Fibroblast of the aortic adventitia (primary cell): Measurements from ENCODE around the gene ARHGAP26. TPM values are rescaled to one million over a fixed set of nuclear protein-coding genes. Genes with fewer than 3 reads are reported as not detected.
A peak's percentile ranks its signal among the peaks of the same experiment; 100 is the strongest.

Experiments
- DNase-seq: peaks from one replicate; pipeline ENCODE4 v3.0.0-alpha.2; 2010; ENCODE audit warnings: low read depth
- H3K4me3 ChIP-seq: 2 replicates; pipeline ENCODE4 v1.5.1; 2011; ENCODE audit warnings: low read depth, mild to moderate bottlenecking, control low read depth, low read length, moderate library complexity
- total RNA-seq: library from RNA; depleted of rRNA; stranded (reverse); fragments of >200 nt; gene quantifications from 2 replicates; pipeline ENCODE4 v1.2.3, GENCODE V29; 2012; ENCODE audit warnings: low replicate concordance
- TF ChIP-seq, protein P1 (sequence below): IDR thresholded peaks from 2 replicates; pipeline ENCODE4 v1.5.1; 2011; ENCODE audit warnings: mild to moderate bottlenecking, low read length, control low read depth, inconsistent platforms; ENCODE audit not compliant: insufficient read depth

The ARHGAP26 gene
- total RNA-seq, 1 donor, result 9.0 TPM

DNA sequence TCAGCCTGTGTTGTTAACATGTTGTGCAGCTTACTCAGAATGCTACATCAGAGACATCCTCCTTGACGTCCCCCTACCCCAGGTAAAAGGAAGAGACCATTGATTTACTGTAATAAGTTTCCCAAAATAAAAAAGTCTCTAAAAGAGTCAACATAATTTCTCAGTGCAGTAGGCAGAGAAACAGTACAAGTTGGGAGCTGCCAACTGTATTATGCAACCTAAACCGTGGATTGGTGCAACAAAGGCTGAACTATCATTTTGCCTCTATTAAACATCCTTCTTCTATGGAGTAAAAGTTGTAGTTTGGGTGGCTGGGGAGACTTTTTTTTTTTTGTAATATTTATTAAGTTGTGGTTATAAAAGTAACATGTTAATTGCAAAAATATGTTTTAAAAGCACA lies 425.3 kb downstream of the ARHGAP26 start:
- H3K4me3 ChIP-seq, result no peak overlapping the region
- TF ChIP-seq, protein P1, sequence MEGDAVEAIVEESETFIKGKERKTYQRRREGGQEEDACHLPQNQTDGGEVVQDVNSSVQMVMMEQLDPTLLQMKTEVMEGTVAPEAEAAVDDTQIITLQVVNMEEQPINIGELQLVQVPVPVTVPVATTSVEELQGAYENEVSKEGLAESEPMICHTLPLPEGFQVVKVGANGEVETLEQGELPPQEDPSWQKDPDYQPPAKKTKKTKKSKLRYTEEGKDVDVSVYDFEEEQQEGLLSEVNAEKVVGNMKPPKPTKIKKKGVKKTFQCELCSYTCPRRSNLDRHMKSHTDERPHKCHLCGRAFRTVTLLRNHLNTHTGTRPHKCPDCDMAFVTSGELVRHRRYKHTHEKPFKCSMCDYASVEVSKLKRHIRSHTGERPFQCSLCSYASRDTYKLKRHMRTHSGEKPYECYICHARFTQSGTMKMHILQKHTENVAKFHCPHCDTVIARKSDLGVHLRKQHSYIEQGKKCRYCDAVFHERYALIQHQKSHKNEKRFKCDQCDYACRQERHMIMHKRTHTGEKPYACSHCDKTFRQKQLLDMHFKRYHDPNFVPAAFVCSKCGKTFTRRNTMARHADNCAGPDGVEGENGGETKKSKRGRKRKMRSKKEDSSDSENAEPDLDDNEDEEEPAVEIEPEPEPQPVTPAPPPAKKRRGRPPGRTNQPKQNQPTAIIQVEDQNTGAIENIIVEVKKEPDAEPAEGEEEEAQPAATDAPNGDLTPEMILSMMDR, result no peak
- peak; percentile 78 for DNase-seq

DNA sequence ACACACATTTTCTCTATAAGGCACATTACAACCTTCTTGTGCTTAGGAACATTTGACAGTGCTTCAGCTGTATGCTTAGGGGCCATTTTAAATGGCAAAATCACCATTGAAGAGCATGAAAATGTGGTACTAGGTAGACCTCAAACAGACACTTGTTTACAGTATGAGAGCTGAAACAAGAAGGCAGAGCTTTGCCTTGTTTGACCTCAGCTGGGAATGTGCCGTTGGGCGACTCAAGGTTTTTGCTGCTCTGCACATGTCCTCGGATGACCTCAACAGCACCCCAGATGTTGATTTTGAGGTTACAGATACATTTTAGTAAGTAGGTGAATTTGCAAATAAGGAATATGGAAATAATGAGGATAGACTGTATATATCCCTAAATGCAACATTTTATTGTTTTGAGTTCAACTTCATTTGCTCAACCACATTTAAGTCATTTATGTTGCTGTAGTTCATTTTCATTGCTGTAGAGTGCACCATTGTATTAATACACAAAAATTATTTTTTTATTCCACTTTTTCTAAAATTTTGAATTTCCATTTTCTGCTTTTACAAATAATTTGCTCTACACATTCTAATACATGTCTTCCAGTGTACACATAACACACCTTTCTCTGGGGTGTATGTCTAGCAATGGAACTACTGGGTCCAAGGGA lies 426.6 kb downstream of the ARHGAP26 start:
- H3K4me3 ChIP-seq, result no peak overlapping the region
- no peak for DNase-seq
- TF ChIP-seq, protein P1, result no peak

DNA sequence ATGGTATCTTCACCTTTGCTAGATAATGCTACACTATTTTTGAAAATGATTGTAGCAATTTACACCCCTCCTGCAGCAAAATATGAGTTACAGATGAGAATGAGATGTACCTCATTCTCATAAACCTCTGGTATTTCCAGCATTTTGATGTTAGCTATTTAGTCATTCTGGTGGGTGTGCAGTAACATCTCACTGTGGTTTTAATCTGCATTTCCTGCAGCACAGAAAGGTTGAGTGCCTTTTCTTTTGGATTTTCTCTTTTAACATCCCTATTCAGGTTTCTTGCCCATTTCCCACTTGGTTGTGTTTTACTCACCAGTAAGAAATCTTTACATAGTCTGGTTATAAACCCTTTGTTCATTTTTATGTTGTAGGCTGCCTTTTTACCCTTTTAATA lies 427.1 kb downstream of the ARHGAP26 start:
- TF ChIP-seq, protein P1, result no peak
- no peak overlapping the region for H3K4me3 ChIP-seq
- no peak for DNase-seq

DNA sequence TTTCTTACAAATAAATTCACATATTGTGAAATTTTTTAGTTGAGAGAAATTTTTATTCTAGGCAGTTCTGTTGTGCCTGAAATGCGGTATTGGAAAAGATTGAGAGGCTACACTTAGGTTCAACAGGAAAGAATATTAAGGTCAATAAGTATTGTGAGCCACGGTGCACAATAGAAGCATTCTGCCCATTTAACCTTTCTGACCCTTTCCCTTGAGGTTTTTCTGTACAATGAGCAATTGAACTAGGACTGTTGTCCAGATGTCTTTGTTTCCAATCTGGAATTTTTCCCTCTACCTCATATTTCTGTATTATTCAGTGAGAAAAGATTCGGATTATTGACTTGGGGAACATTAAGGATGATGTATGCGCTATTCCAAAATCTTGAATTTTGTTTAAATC lies 428.2 kb downstream of the ARHGAP26 start:
- no peak for DNase-seq
- TF ChIP-seq, protein P1, result no peak
- no peak overlapping the region for H3K4me3 ChIP-seq

DNA sequence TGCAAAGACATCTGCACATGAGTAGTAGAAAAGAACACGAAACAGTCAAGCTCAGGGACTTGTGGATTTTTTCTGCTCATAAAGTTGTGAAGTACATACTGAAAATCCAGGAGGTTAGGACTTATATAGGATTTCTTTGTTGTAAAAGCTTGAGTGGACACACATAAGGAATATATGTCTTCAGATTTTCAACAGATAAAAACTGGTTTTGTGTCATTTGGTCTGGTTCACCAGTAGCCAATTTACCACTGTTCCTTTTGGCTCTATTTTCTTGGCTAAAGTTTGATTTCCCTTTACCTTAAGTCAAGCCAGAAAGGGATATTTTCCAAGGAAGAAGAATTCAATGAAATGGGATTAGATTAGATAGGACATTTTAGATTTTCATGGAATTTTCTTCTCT lies 429.0 kb downstream of the ARHGAP26 start:
- no peak for DNase-seq
- TF ChIP-seq, protein P1, result no peak
- H3K4me3 ChIP-seq, result no peak overlapping the region

DNA sequence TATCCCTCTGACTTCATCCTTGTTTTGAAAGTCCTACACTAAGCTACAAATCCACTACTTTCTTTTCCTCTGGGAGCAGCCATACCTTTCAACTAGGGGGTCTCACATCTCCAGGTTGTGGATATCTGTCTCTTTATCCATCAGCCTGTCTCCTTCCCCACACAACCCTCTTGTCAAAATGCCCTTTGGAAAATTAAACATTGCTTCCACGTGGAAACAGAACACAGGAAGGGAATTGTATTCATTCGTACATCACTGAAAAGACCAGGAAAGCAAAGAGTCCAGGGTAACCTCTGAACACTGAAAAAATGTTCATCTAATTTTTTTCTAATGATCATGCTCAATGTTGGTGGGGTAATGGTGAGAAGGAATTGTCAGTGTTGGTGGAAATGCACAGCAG lies 429.7 kb downstream of the ARHGAP26 start:
- TF ChIP-seq, protein P1, result no peak
- H3K4me3 ChIP-seq, result no peak overlapping the region
- no peak for DNase-seq
